CD8-positive, alpha-beta memory T cell (primary cell): Measurements from ENCODE around the gene RAB31. TPM values are rescaled to one million over a fixed set of nuclear protein-coding genes. Genes with fewer than 3 reads are reported as not detected.

Source experiments
- CTCF ChIA-PET: fragments of 350-600 bp; sonication (Branson Sonifier 250); formaldehyde crosslinking; loops from one replicate; lab custom pipeline; 2021; ENCODE audit warnings: antibody characterized with exemption; lab: Charles Lee
- POLR2A ChIA-PET: fragments of 350-600 bp; sonication (Branson Sonifier 250); formaldehyde crosslinking; loops from one replicate; lab custom pipeline; 2021; ENCODE audit warnings: antibody characterized with exemption; lab: Charles Lee
- DNase-seq, 5 donors: peaks; one replicate each; pipeline versions ENCODE4 v3.0.0 to v3.0.0-alpha.2; 2020 to 2022; ENCODE audit warnings: mixed read lengths in 1 of 5
- H3K27ac ChIP-seq: one replicate; pipeline ENCODE4 v1.7.0; 2013; ENCODE audit warnings: low read depth, mild to moderate bottlenecking, low read length, moderate library complexity
- H3K27me3 ChIP-seq: 2 replicates; pipeline ENCODE4 v1.7.0; 2013; ENCODE audit warnings: low read length, mild to moderate bottlenecking; ENCODE audit not compliant: insufficient read depth, poor library complexity, severe bottlenecking
- H3K36me3 ChIP-seq: 2 replicates; pipeline ENCODE4 v1.7.0; 2013; ENCODE audit warnings: mild to moderate bottlenecking, low read length, moderate library complexity; ENCODE audit not compliant: insufficient read depth
- H3K4me1 ChIP-seq: 2 replicates; pipeline ENCODE4 v1.7.0; 2013; ENCODE audit warnings: mild to moderate bottlenecking, low read length, moderate library complexity; ENCODE audit not compliant: insufficient read depth
- H3K4me3 ChIP-seq: 2 replicates; pipeline ENCODE4 v1.7.0; 2013; ENCODE audit warnings: mild to moderate bottlenecking, low read length
- H3K9me3 ChIP-seq: 2 replicates; pipeline ENCODE4 v1.7.0; 2013; ENCODE audit warnings: mild to moderate bottlenecking, low read length
- H3K27ac Mint-ChIP-seq, 8 donors: one replicate each; pipeline ENCODE4 v1.8.0; 2020 to 2021; ENCODE audit warnings: mixed read lengths in 8 of 8, mild to moderate bottlenecking in 6 of 8, inconsistent platforms in 3 of 8, moderate library complexity in 3 of 8
- H3K27me3 Mint-ChIP-seq, 2 donors: one replicate each; pipeline ENCODE4 v1.8.0; 2020 to 2021; ENCODE audit warnings: mixed read lengths in 2 of 2, mild to moderate bottlenecking in 1 of 2, moderate library complexity in 1 of 2
- H3K36me3 Mint-ChIP-seq, 3 donors: one replicate each; pipeline ENCODE4 v1.8.0; 2020 to 2021; ENCODE audit warnings: mixed read lengths in 3 of 3, inconsistent platforms in 1 of 3, mild to moderate bottlenecking in 1 of 3
- H3K4me1 Mint-ChIP-seq, 3 donors: one replicate each; pipeline ENCODE4 v1.8.0; 2020 to 2021; ENCODE audit warnings: mixed read lengths in 3 of 3, inconsistent platforms in 1 of 3, mild to moderate bottlenecking in 1 of 3
- H3K4me3 Mint-ChIP-seq, 7 donors: one replicate each; pipeline ENCODE4 v1.8.0; 2020 to 2021; ENCODE audit warnings: mixed read lengths in 7 of 7, mild to moderate bottlenecking in 6 of 7, moderate library complexity in 4 of 7, inconsistent platforms in 2 of 7
- H3K9me3 Mint-ChIP-seq, 5 donors: one replicate each; pipeline ENCODE4 v1.8.0; 2020 to 2022; ENCODE audit warnings: mixed read lengths in 5 of 5, mild to moderate bottlenecking in 3 of 5, moderate library complexity in 2 of 5, inconsistent platforms in 1 of 5
- polyA plus RNA-seq: library from polyadenylated mRNA; unstranded; fragments of 300-500 nt; fragmentation: Illumina TruSeq; gene quantifications from one replicate; pipeline ENCODE4 v1.2.3, GENCODE V29; 2021
- total RNA-seq, 2 experiments: library from RNA; stranded (reverse); gene quantifications; one replicate each; pipeline ENCODE4 v1.2.3, GENCODE V29; 2021

RAB31 gene
- total and polyA plus RNA-seq, 3 experiments from 2014 or later: 0.57 to 4.7 (median 1.1) TPM

GRCh38 chr18:9838144-9838877 lies 130.2 kb downstream of the RAB31 start:
- POLR2A ChIA-PET: no interaction called here
- Mint-ChIP-seq H3K9me3 (no peaks in the 10 kb centered on the region), H3K36me3 (no peaks in the 10 kb centered on the region)

DNA sequence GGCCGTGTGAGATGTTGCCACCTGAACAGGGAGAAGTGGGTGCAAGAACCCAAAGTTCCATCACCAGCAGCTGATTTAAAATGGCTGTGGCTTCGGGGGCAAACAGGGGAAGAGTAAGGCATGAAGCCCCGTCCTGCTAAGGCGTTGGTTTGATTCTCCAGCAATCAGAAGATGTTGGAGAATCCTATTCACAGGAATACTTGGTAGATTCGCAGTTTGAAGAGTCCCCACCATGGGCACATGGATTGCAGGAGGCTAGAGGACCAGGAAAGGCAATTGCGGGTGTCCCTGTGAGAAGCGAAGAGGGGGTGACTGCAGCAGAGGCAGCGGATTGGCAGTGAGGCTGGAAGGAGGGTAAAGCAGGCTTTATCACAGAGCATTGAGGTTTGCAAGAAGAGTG lies 131.1 kb downstream of the RAB31 start:
- Mint-ChIP-seq H3K36me3 (no peaks in the 10 kb centered on the region), H3K9me3 (no peaks in the 10 kb centered on the region), H3K4me1 (no peaks in the 10 kb centered on the region), H3K4me3 (no peak overlapping the region), H3K27ac (no peak overlapping the region), H3K27me3 (peaks cover 14 to 26% of the 10 kb centered on the region in 2 donors)
- CTCF ChIA-PET: no interaction called here
- H3K9me3 ChIP-seq: no peaks in the 10 kb centered on the region
- no peaks in the 10 kb centered on the region for H3K27me3 ChIP-seq
- no peaks in the 10 kb centered on the region for H3K4me1 ChIP-seq
- no peak for DNase-seq
- no peaks in the 10 kb centered on the region for H3K36me3 ChIP-seq
- H3K27ac ChIP-seq: no peak overlapping the region
- no peak overlapping the region for H3K4me3 ChIP-seq
- POLR2A ChIA-PET: no interaction called here

More at GRCh38 chr18:9838144-9838877, 130.2 kb downstream of the RAB31 start:
- peaks cover 16 to 30% of the 10 kb centered on the region in 2 donors for H3K27me3 Mint-ChIP-seq
- CTCF ChIA-PET: no interaction called here
- H3K4me3 ChIP-seq: no peak overlapping the region
- H3K27me3 ChIP-seq: no peaks in the 10 kb centered on the region
- no peak overlapping the region for H3K27ac Mint-ChIP-seq
- H3K27ac ChIP-seq: no peak overlapping the region
- no peak for DNase-seq
- no peaks in the 10 kb centered on the region for H3K36me3 ChIP-seq
- no peaks in the 10 kb centered on the region for H3K4me1 Mint-ChIP-seq
- H3K9me3 ChIP-seq: no peaks in the 10 kb centered on the region
- H3K4me3 Mint-ChIP-seq: no peak overlapping the region
- H3K4me1 ChIP-seq: no peaks in the 10 kb centered on the region

DNA sequence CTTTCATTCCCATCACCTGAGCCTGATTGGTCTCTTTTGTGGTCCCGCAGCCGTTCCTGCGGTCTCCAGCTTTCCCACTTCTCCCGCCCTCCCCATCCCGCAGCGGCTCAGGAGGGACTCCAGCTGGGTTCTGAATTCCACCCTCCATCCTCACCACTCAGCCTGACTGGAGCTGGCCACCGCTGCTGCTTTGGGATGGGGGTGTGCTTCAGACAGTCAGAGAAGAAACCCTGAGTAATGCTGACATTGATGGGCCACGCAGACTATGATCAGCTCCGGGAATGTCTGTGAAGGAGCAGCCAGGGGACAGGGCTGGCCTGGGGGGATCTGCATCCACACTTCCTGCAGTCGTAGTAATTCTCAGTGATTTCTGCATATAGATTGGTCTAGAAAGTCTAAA lies 131.8 kb downstream of the RAB31 start:
- H3K9me3 ChIP-seq: no peaks in the 10 kb centered on the region
- no peaks in the 10 kb centered on the region for H3K27me3 ChIP-seq
- H3K4me3 ChIP-seq: no peak overlapping the region
- no peak overlapping the region for H3K27ac Mint-ChIP-seq
- H3K4me1 ChIP-seq: no peaks in the 10 kb centered on the region
- POLR2A ChIA-PET: no interaction called here
- H3K4me3 Mint-ChIP-seq: no peak overlapping the region
- H3K9me3 Mint-ChIP-seq: no peaks in the 10 kb centered on the region
- H3K27me3 Mint-ChIP-seq: peaks cover 14 to 24% of the 10 kb centered on the region in 2 donors
- no peaks in the 10 kb centered on the region for H3K4me1 Mint-ChIP-seq
- H3K27ac ChIP-seq: no peak overlapping the region
- H3K36me3 ChIP-seq: no peaks in the 10 kb centered on the region
- no peaks in the 10 kb centered on the region for H3K36me3 Mint-ChIP-seq
- CTCF ChIA-PET: no interaction called here
- DNase-seq: no peak

DNA sequence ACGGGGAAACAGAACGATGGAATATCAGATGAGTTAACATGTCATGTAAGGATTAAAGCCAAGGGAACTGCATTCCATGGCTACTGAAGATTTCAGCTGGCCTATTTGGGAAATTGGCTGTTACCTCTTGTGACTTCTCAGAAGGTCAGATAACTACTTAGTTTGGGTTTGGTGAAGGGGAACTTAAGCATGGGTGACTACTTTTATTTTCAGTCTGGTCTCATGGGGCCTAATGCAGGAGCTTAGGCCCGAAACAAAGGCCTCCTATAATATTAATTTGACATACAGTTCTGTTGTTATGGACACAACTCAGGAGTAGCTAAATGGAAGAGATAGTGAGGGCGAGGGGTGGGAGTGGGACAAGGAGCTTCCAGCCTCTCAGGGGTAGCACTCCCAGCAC lies 133.7 kb downstream of the RAB31 start:
- Mint-ChIP-seq H3K27ac (no peak overlapping the region), H3K9me3 (no peaks in the 10 kb centered on the region), H3K36me3 (no peaks in the 10 kb centered on the region), H3K27me3 (peaks cover 10 to 18% of the 10 kb centered on the region in 2 donors), H3K4me3 (no peak overlapping the region), H3K4me1 (no peaks in the 10 kb centered on the region)
- H3K27me3 ChIP-seq: no peaks in the 10 kb centered on the region
- no peak overlapping the region for H3K27ac ChIP-seq
- no peak for DNase-seq
- ChIA-PET CTCF (no interaction called here), POLR2A (no interaction called here)
- H3K9me3 ChIP-seq: no peaks in the 10 kb centered on the region
- no peaks in the 10 kb centered on the region for H3K4me1 ChIP-seq
- H3K36me3 ChIP-seq: no peaks in the 10 kb centered on the region
- H3K4me3 ChIP-seq: no peak overlapping the region

GRCh38 chr18:9842448-9842847 lies 134.3 kb downstream of the RAB31 start:
- Histone ChIP-seq H3K27me3 (no peaks in the 10 kb centered on the region), H3K27ac (no peak overlapping the region), H3K4me1 (no peaks in the 10 kb centered on the region), H3K4me3 (no peak overlapping the region), H3K9me3 (no peaks in the 10 kb centered on the region), H3K36me3 (no peaks in the 10 kb centered on the region)
- H3K9me3 Mint-ChIP-seq: no peaks in the 10 kb centered on the region
- no peak overlapping the region for H3K27ac Mint-ChIP-seq
- H3K27me3 Mint-ChIP-seq: peaks cover 7 to 14% of the 10 kb centered on the region in 2 donors
- CTCF ChIA-PET: no interaction called here
- no peak for DNase-seq
- POLR2A ChIA-PET: no interaction called here
- H3K36me3 Mint-ChIP-seq: no peaks in the 10 kb centered on the region
- H3K4me1 Mint-ChIP-seq: no peaks in the 10 kb centered on the region
- H3K4me3 Mint-ChIP-seq: no peak overlapping the region

- no peaks in the 10 kb centered on the region for H3K36me3 Mint-ChIP-seq
- no peaks in the 10 kb centered on the region for H3K4me1 ChIP-seq
- H3K27me3 Mint-ChIP-seq: peaks cover 7 to 16% of the 10 kb centered on the region in 2 donors
- no peak overlapping the region for H3K4me3 Mint-ChIP-seq
- ChIA-PET POLR2A (no interaction called here), CTCF (no interaction called here)
- H3K27me3 ChIP-seq: no peaks in the 10 kb centered on the region
- no peak overlapping the region for H3K27ac ChIP-seq
- H3K9me3 Mint-ChIP-seq: no peaks in the 10 kb centered on the region
- no peak for DNase-seq
- no peaks in the 10 kb centered on the region for H3K36me3 ChIP-seq
- no peak overlapping the region for H3K27ac Mint-ChIP-seq
- H3K9me3 ChIP-seq: no peaks in the 10 kb centered on the region
- no peaks in the 10 kb centered on the region for H3K4me1 Mint-ChIP-seq
- H3K4me3 ChIP-seq: no peak overlapping the region
Observed at GRCh38 chr18:9845256-9845655, 137.2 kb downstream of the RAB31 start.

GRCh38 chr18:9846162-9846925 lies 138.2 kb downstream of the RAB31 start:
- Histone ChIP-seq H3K36me3 (no peaks in the 10 kb centered on the region), H3K9me3 (no peaks in the 10 kb centered on the region), H3K27ac (no peak overlapping the region), H3K4me1 (no peaks in the 10 kb centered on the region), H3K27me3 (no peaks in the 10 kb centered on the region), H3K4me3 (no peak overlapping the region)
- CTCF ChIA-PET: no interaction called here
- POLR2A ChIA-PET: no interaction called here
- Mint-ChIP-seq H3K27me3 (peaks cover 7 to 16% of the 10 kb centered on the region in 2 donors), H3K36me3 (no peaks in the 10 kb centered on the region), H3K9me3 (no peaks in the 10 kb centered on the region), H3K4me3 (no peak overlapping the region), H3K4me1 (no peaks in the 10 kb centered on the region), H3K27ac (no peak overlapping the region)
- DNase-seq: no peak

DNA sequence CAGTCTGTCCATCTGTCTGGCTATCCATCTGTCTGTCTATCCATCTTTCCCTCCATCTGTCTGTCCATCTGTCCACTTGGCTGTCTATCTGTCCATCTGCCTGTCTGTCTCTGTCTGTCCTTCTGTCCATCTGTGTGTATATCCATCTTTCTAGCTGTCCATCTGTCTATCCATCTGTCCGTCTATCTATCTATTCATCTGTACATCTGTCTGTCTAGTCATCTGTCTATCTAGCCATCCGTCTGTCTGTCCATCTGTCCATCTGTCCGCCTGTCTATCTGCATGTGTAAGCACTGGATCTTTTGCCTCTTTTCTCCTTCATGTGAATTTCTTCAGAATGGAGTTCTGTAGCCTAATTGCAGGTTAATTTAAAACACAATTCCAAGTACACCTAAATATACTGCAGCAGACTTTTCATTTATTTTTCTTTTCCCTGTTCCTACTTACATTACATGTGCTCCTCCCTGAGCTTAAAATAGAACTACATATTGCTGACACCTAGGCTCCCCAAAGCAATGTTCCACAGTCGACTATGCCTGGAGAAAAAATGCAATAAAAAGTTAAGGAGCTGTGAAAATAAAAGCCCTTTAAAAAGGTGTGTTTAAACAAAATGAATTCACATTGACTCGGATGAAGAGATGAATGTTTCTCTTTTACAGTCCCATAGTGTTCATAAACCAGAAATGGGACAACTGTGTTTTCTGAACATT lies 140.2 kb downstream of the RAB31 start:
- peaks cover 7 to 16% of the 10 kb centered on the region in 2 donors for H3K27me3 Mint-ChIP-seq
- CTCF ChIA-PET: no interaction called here
- no peaks in the 10 kb centered on the region for H3K9me3 Mint-ChIP-seq
- Histone ChIP-seq H3K27ac (no peak overlapping the region), H3K9me3 (no peaks in the 10 kb centered on the region), H3K27me3 (no peaks in the 10 kb centered on the region), H3K4me3 (no peak overlapping the region), H3K4me1 (no peaks in the 10 kb centered on the region), H3K36me3 (no peaks in the 10 kb centered on the region)
- peak overlapping the region in 1 of 8 donors; percentile 33 for H3K27ac Mint-ChIP-seq
- no peak overlapping the region for H3K4me3 Mint-ChIP-seq
- no peak for DNase-seq
- H3K36me3 Mint-ChIP-seq: no peaks in the 10 kb centered on the region
- POLR2A ChIA-PET: no interaction called here
- H3K4me1 Mint-ChIP-seq: no peaks in the 10 kb centered on the region
